GM12891 (cell line): Measurements from ENCODE around the gene BTN2A1.

Source experiments
- POLR2A ChIP-seq: IDR thresholded peaks from 2 replicates; pipeline ENCODE4 v1.6.1; 2011; ENCODE audit warnings: low read depth, low read length, control low read depth
- POLR2AphosphoS5 ChIP-seq: IDR thresholded peaks from 2 replicates; pipeline ENCODE4 v1.6.1; 2011; ENCODE audit warnings: low read depth, low read length, control low read depth
- SPI1 ChIP-seq: IDR thresholded peaks from 2 replicates; pipeline ENCODE4 v1.6.1; 2011; ENCODE audit warnings: low read depth, low read length, control low read depth

DNA sequence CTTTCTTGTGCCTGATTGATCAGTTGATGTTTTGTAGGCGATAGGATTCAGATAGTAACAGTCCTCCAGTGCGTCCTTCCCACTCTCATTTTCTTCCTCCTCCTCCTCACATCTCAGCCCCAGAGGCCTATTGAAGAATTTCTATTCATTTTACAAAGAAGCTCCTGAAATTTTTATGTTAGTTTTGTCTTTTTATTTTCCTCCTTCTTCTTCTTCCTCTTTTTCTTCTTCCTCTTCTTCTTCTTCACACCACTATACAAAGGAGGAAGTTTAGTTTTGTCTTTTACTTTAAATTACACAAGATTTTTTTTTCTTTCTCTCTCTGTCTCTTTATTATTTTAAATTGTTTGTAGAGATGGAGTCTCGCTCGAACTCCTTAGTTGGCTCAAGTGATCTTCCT lies 19.1 kb downstream of the BTN2A1 start:
- TF ChIP-seq SPI1 (no peak), POLR2A (no peak), POLR2AphosphoS5 (no peak)
